ENCODE measurements around the gene TMEM259.

Gene TMEM259

GRCh38 chr19:1018932-1019615 is 1.8 kb downstream of the TMEM259 start:
- DNase-seq (ENCODE audit: low spot score), result no peak
- Mint-ChIP-seq H3K36me3 (ENCODE audit: low read depth) (peaks cover 6% of the 10 kb centered on the region), H3K4me3 (peak overlapping the region; percentile 97), H3K27me3 (ENCODE audit: low read depth) (no peaks in the 10 kb centered on the region), H3K4me1 (ENCODE audit: low read depth) (peaks cover 17% of the 10 kb centered on the region), H3K27ac (peak overlapping the region; percentile 52), H3K9me3 (no peaks in the 10 kb centered on the region)

- Mint-ChIP-seq H3K36me3 (ENCODE audit: low read depth) (peaks cover 6% of the 10 kb centered on the region), H3K27me3 (ENCODE audit: low read depth) (no peaks in the 10 kb centered on the region), H3K27ac (peak overlapping the region; percentile 52), H3K4me3 (peak overlapping the region; percentile 97), H3K9me3 (no peaks in the 10 kb centered on the region), H3K4me1 (ENCODE audit: low read depth) (peaks cover 17% of the 10 kb centered on the region)
- DNase-seq (ENCODE audit: low spot score), result no peak
Observed at GRCh38 chr19:1018393-1018792, 2.5 kb downstream of the TMEM259 start.

- no peak overlapping the region for H3K27ac Mint-ChIP-seq
- H3K36me3 Mint-ChIP-seq (ENCODE audit: low read depth), result peaks cover 6% of the 10 kb centered on the region
- H3K4me1 Mint-ChIP-seq (ENCODE audit: low read depth), result peaks cover 17% of the 10 kb centered on the region
- no peaks in the 10 kb centered on the region for H3K9me3 Mint-ChIP-seq
- peak overlapping the region; percentile 21 for H3K4me3 Mint-ChIP-seq
- H3K27me3 Mint-ChIP-seq (ENCODE audit: low read depth), result no peaks in the 10 kb centered on the region
- no peak for DNase-seq (ENCODE audit: low spot score)
Observed at GRCh38 chr19:1017906-1018305, 3.0 kb downstream of the TMEM259 start.

- H3K27ac Mint-ChIP-seq, result peak overlapping the region; percentile 52
- no peak for DNase-seq (ENCODE audit: low spot score)
- peaks cover 17% of the 10 kb centered on the region for H3K4me1 Mint-ChIP-seq (ENCODE audit: low read depth)
- H3K4me3 Mint-ChIP-seq, result peak overlapping the region; percentile 21
- peaks cover 6% of the 10 kb centered on the region for H3K36me3 Mint-ChIP-seq (ENCODE audit: low read depth)
- no peaks in the 10 kb centered on the region for H3K9me3 Mint-ChIP-seq
- no peaks in the 10 kb centered on the region for H3K27me3 Mint-ChIP-seq (ENCODE audit: low read depth)
Observed at GRCh38 chr19:1017115-1017905, 3.6 kb downstream of the TMEM259 start.

- DNase-seq (ENCODE audit: low spot score), result no peak
- peak overlapping the region; percentile 21 for H3K4me3 Mint-ChIP-seq
- H3K36me3 Mint-ChIP-seq (ENCODE audit: low read depth), result peaks cover 6% of the 10 kb centered on the region
- H3K4me1 Mint-ChIP-seq (ENCODE audit: low read depth), result peaks cover 17% of the 10 kb centered on the region
- H3K9me3 Mint-ChIP-seq, result no peaks in the 10 kb centered on the region
- peak overlapping the region; percentile 52 for H3K27ac Mint-ChIP-seq
- no peaks in the 10 kb centered on the region for H3K27me3 Mint-ChIP-seq (ENCODE audit: low read depth)
Observed at GRCh38 chr19:1016647-1017114, 4.2 kb downstream of the TMEM259 start.

GRCh38 chr19:1015782-1016646 is 4.9 kb downstream of the TMEM259 start:
- Mint-ChIP-seq H3K27me3 (ENCODE audit: low read depth) (no peaks in the 10 kb centered on the region), H3K4me3 (no peak overlapping the region), H3K9me3 (no peaks in the 10 kb centered on the region), H3K4me1 (ENCODE audit: low read depth) (peaks cover 11% of the 10 kb centered on the region), H3K27ac (no peak overlapping the region), H3K36me3 (ENCODE audit: low read depth) (peaks cover 6% of the 10 kb centered on the region)
- DNase-seq (ENCODE audit: low spot score), result no peak

GRCh38 chr19:1015061-1015781 is 5.7 kb downstream of the TMEM259 start:
- no peak overlapping the region for H3K27ac Mint-ChIP-seq
- no peaks in the 10 kb centered on the region for H3K27me3 Mint-ChIP-seq (ENCODE audit: low read depth)
- no peak overlapping the region for H3K4me3 Mint-ChIP-seq

GRCh38 chr19:1014161-1015060 is 6.5 kb downstream of the TMEM259 start:
- Mint-ChIP-seq H3K27ac (no peak overlapping the region), H3K9me3 (no peaks in the 10 kb centered on the region), H3K4me3 (no peak overlapping the region), H3K36me3 (ENCODE audit: low read depth) (peaks cover 3% of the 10 kb centered on the region), H3K27me3 (ENCODE audit: low read depth) (no peaks in the 10 kb centered on the region), H3K4me1 (ENCODE audit: low read depth) (peaks cover 8% of the 10 kb centered on the region)
- no peak for DNase-seq (ENCODE audit: low spot score)

More at GRCh38 chr19:1015061-1015781, 5.7 kb downstream of the TMEM259 start:
- DNase-seq (ENCODE audit: low spot score), result no peak
- peaks cover 7% of the 10 kb centered on the region for H3K36me3 Mint-ChIP-seq (ENCODE audit: low read depth)
- H3K4me1 Mint-ChIP-seq (ENCODE audit: low read depth), result peaks cover 11% of the 10 kb centered on the region
- H3K9me3 Mint-ChIP-seq, result no peaks in the 10 kb centered on the region

- H3K27me3 Mint-ChIP-seq (ENCODE audit: low read depth), result no peaks in the 10 kb centered on the region
- H3K27ac Mint-ChIP-seq, result no peak overlapping the region
- no peak overlapping the region for H3K4me3 Mint-ChIP-seq
- DNase-seq (ENCODE audit: low spot score), result no peak
- H3K4me1 Mint-ChIP-seq (ENCODE audit: low read depth), result peaks cover 4% of the 10 kb centered on the region
- H3K9me3 Mint-ChIP-seq, result no peaks in the 10 kb centered on the region
- H3K36me3 Mint-ChIP-seq (ENCODE audit: low read depth), result peaks cover 5% of the 10 kb centered on the region
Observed at GRCh38 chr19:1013218-1013617, 7.7 kb downstream of the TMEM259 start.

- no peaks in the 10 kb centered on the region for H3K4me1 Mint-ChIP-seq (ENCODE audit: low read depth)
- no peaks in the 10 kb centered on the region for H3K9me3 Mint-ChIP-seq
- no peak overlapping the region for H3K27ac Mint-ChIP-seq
- no peaks in the 10 kb centered on the region for H3K27me3 Mint-ChIP-seq (ENCODE audit: low read depth)
- peaks cover 5% of the 10 kb centered on the region for H3K36me3 Mint-ChIP-seq (ENCODE audit: low read depth)
- no peak overlapping the region for H3K4me3 Mint-ChIP-seq
- no peak for DNase-seq (ENCODE audit: low spot score)
Observed at GRCh38 chr19:1012334-1012733, 8.6 kb downstream of the TMEM259 start.

- Mint-ChIP-seq H3K4me1 (ENCODE audit: low read depth) (no peaks in the 10 kb centered on the region), H3K4me3 (no peak overlapping the region), H3K9me3 (no peaks in the 10 kb centered on the region), H3K36me3 (ENCODE audit: low read depth) (peaks cover 5% of the 10 kb centered on the region), H3K27me3 (ENCODE audit: low read depth) (no peaks in the 10 kb centered on the region), H3K27ac (no peak overlapping the region)
- DNase-seq (ENCODE audit: low spot score), result no peak
Observed at GRCh38 chr19:1011831-1012333, 9.0 kb downstream of the TMEM259 start.

GRCh38 chr19:1010586-1011510 is 10.1 kb downstream of the TMEM259 start:
- no peak overlapping the region for H3K27ac Mint-ChIP-seq
- no peak for DNase-seq (ENCODE audit: low spot score)
- peaks cover 5% of the 10 kb centered on the region for H3K36me3 Mint-ChIP-seq (ENCODE audit: low read depth)

More at GRCh38 chr19:1010586-1011510, 10.1 kb downstream of the TMEM259 start:
- H3K27me3 Mint-ChIP-seq (ENCODE audit: low read depth), result no peaks in the 10 kb centered on the region
- H3K4me3 Mint-ChIP-seq, result no peak overlapping the region
- H3K4me1 Mint-ChIP-seq (ENCODE audit: low read depth), result no peaks in the 10 kb centered on the region
- no peaks in the 10 kb centered on the region for H3K9me3 Mint-ChIP-seq

Measured in T-helper 2 cell treated with Interferon-gamma antibody and Interleukin-4, amounts not matched to agents 5 μg/mL and 100 μg/mL, for 36 hours (primary cell).